ENCODE data around the gene ENC1.

ENC1 gene

DNA sequence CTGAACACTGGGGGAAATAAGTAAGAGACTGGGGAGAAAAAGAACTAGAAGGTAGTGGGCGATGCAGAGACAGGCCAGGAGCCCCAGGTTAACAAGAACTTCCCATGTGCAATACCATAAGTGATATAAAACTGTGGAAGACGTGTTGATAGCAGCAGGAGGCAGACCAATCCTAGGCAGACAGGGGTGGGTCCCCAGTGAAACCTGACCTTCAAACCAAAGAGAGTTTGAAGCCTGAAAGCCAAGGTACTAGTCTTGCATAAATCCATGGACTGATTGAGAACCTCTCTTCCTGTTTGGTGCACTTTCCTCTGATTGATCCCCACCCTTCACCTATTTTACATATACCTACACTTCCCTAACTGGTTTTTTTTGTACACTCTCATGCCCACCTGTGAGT lies 29.3 kb upstream of the ENC1 start:
- Histone ChIP-seq H4K8ac (ENCODE audit: low read depth, low read length) (no peak overlapping the region), H3K4me2 (ENCODE audit: low read length) (no peak overlapping the region), H3K79me1 (ENCODE audit: low read length) (no peaks in the 10 kb centered on the region), H2BK5ac (ENCODE audit: low read depth, low read length, poor library complexity) (no peak overlapping the region), H2AFZ (ENCODE audit: insufficient read depth, low read length, poor library complexity) (no peak overlapping the region), H3K36me3 (ENCODE audit: control insufficient read depth in 1 of 2, insufficient read depth in 2 of 2, low read length in 2 of 2) (no peaks in the 10 kb centered on the region), H3K9me3 (ENCODE audit: insufficient read depth, low read depth, low read length) (no peaks in the 10 kb centered on the region), H3K18ac (ENCODE audit: low read length) (no peak overlapping the region), H3K27me3 (ENCODE audit: insufficient read depth, low read length) (no peaks in the 10 kb centered on the region), H2BK12ac (ENCODE audit: low read length) (no peak overlapping the region), H3K4me1 (ENCODE audit: control insufficient read depth in 1 of 2, insufficient read depth in 2 of 2, low read length in 2 of 2) (no peaks in the 10 kb centered on the region), H3K9ac (ENCODE audit: low read length) (no peak overlapping the region), H2AK5ac (ENCODE audit: low read length) (no peak overlapping the region), H3K4me3 (ENCODE audit: low read depth, low read length) (no peak overlapping the region), H4K12ac (ENCODE audit: low read depth, low read length) (no peak overlapping the region), H3K79me2 (ENCODE audit: control insufficient read depth, insufficient read depth, low read length, poor library complexity) (no peaks in the 10 kb centered on the region), H3K27ac (ENCODE audit: low read depth, low read length) (no peak overlapping the region), H3K14ac (ENCODE audit: low read length) (no peak overlapping the region), H4K91ac (ENCODE audit: low read depth, low read length) (no peak overlapping the region), H3K23ac (ENCODE audit: low read length) (no peak overlapping the region), H3K4ac (ENCODE audit: low read depth, low read length) (no peak overlapping the region), H2BK120ac (ENCODE audit: insufficient read depth, low read length, poor library complexity) (no peak overlapping the region)
- DNase-seq, result no peak
- WGBS (ENCODE audit: extremely low coverage, insufficient coverage, insufficient read length), result no CpG with 5 or more reads among the region's 2 CpGs

DNA sequence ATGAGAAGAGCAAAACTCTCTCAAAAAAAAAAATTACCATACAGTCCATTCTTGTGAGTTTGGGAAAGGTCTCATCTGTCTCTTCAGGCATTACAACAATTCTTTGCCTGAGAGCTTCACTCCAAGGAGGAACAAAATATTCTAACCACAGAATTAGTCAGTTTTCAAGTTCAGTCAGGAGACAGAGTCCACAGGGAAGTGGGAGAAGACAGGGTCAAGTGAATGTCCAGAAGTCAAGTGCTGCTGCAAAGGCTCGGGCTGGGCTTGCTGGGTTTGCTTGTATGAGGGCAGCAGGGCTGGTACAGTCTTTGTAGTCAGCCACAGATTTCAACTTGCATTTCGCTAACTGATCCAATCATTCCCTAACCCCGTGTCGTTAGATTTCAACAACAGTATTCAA lies 26.9 kb upstream of the ENC1 start:
- Histone ChIP-seq H4K12ac (ENCODE audit: low read depth, low read length) (no peak overlapping the region), H3K9me3 (ENCODE audit: insufficient read depth, low read depth, low read length) (no peaks in the 10 kb centered on the region), H4K8ac (ENCODE audit: low read depth, low read length) (no peak overlapping the region), H4K91ac (ENCODE audit: low read depth, low read length) (no peak overlapping the region), H3K4me3 (ENCODE audit: low read depth, low read length) (no peak overlapping the region), H3K27ac (ENCODE audit: low read depth, low read length) (no peak overlapping the region), H3K14ac (ENCODE audit: low read length) (no peak overlapping the region), H3K23ac (ENCODE audit: low read length) (no peak overlapping the region), H2BK5ac (ENCODE audit: low read depth, low read length, poor library complexity) (no peak overlapping the region), H3K4me1 (ENCODE audit: control insufficient read depth in 1 of 2, insufficient read depth in 2 of 2, low read length in 2 of 2) (no peaks in the 10 kb centered on the region), H3K4me2 (ENCODE audit: low read length) (no peak overlapping the region), H2BK12ac (ENCODE audit: low read length) (no peak overlapping the region), H3K36me3 (ENCODE audit: control insufficient read depth in 1 of 2, insufficient read depth in 2 of 2, low read length in 2 of 2) (no peaks in the 10 kb centered on the region), H2AFZ (ENCODE audit: insufficient read depth, low read length, poor library complexity) (no peak overlapping the region), H3K18ac (ENCODE audit: low read length) (no peak overlapping the region), H3K79me2 (ENCODE audit: control insufficient read depth, insufficient read depth, low read length, poor library complexity) (no peaks in the 10 kb centered on the region), H3K79me1 (ENCODE audit: low read length) (no peaks in the 10 kb centered on the region), H3K9ac (ENCODE audit: low read length) (no peak overlapping the region), H2BK120ac (ENCODE audit: insufficient read depth, low read length, poor library complexity) (no peak overlapping the region), H2AK5ac (ENCODE audit: low read length) (no peak overlapping the region), H3K27me3 (ENCODE audit: insufficient read depth, low read length) (no peaks in the 10 kb centered on the region), H3K4ac (ENCODE audit: low read depth, low read length) (no peak overlapping the region)
- no peak for DNase-seq
- no CpG with 5 or more reads among the region's 4 CpGs for WGBS (ENCODE audit: extremely low coverage, insufficient coverage, insufficient read length)

DNA sequence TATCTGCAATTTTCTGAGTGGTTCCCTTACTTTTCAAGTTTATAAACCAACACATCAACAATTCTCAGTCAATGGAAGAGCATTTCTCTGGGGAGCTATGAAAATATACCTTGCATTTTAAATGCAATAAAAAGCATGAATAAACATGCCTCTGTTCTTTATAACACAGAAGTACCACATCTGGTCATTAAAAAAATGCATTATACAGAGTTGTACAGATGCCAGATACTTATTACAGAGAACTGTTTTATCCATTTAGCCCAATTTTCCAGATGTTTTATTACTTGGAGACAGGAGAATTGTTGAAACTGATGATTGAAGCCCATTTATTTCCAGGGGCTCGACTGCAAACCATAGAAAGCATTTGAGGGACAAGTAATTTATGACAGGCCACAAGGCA lies 25.3 kb upstream of the ENC1 start:
- H3K4me3 ChIP-seq (ENCODE audit: low read depth, low read length), result no peak overlapping the region
- peaks cover 2% of the 10 kb centered on the region for H3K79me1 ChIP-seq (ENCODE audit: low read length)
- H2AFZ ChIP-seq (ENCODE audit: insufficient read depth, low read length, poor library complexity), result no peak overlapping the region
- no peak overlapping the region for H3K27ac ChIP-seq (ENCODE audit: low read depth, low read length)
- no peak overlapping the region for H3K23ac ChIP-seq (ENCODE audit: low read length)
- no peaks in the 10 kb centered on the region for H3K27me3 ChIP-seq (ENCODE audit: insufficient read depth, low read length)
- H4K12ac ChIP-seq (ENCODE audit: low read depth, low read length), result no peak overlapping the region
- H3K9ac ChIP-seq (ENCODE audit: low read length), result no peak overlapping the region
- no CpG with 5 or more reads among the region's 1 CpG for WGBS (ENCODE audit: extremely low coverage, insufficient coverage, insufficient read length)
- H3K4ac ChIP-seq (ENCODE audit: low read depth, low read length), result no peak overlapping the region
- H2BK5ac ChIP-seq (ENCODE audit: low read depth, low read length, poor library complexity), result no peak overlapping the region
- H3K4me2 ChIP-seq (ENCODE audit: low read length), result no peak overlapping the region
- H3K18ac ChIP-seq (ENCODE audit: low read length), result no peak overlapping the region
- H4K91ac ChIP-seq (ENCODE audit: low read depth, low read length), result no peak overlapping the region
- no peaks in the 10 kb centered on the region for H3K4me1 ChIP-seq (ENCODE audit: control insufficient read depth in 1 of 2, insufficient read depth in 2 of 2, low read length in 2 of 2)
- H2AK5ac ChIP-seq (ENCODE audit: low read length), result no peak overlapping the region
- H2BK120ac ChIP-seq (ENCODE audit: insufficient read depth, low read length, poor library complexity), result no peak overlapping the region
- no peak for DNase-seq
- H3K9me3 ChIP-seq (ENCODE audit: insufficient read depth, low read depth, low read length), result no peaks in the 10 kb centered on the region
- no peak overlapping the region for H3K14ac ChIP-seq (ENCODE audit: low read length)
- no peaks in the 10 kb centered on the region for H3K36me3 ChIP-seq (ENCODE audit: control insufficient read depth in 1 of 2, insufficient read depth in 2 of 2, low read length in 2 of 2)
- no peak overlapping the region for H2BK12ac ChIP-seq (ENCODE audit: low read length)
- H3K79me2 ChIP-seq (ENCODE audit: control insufficient read depth, insufficient read depth, low read length, poor library complexity), result no peaks in the 10 kb centered on the region
- H4K8ac ChIP-seq (ENCODE audit: low read depth, low read length), result no peak overlapping the region

GRCh38 chr5:74665273-74665672 lies 24.7 kb upstream of the ENC1 start:
- H3K4me1 ChIP-seq (ENCODE audit: control insufficient read depth in 1 of 2, insufficient read depth in 2 of 2, low read length in 2 of 2), result no peaks in the 10 kb centered on the region
- no peak overlapping the region for H4K12ac ChIP-seq (ENCODE audit: low read depth, low read length)
- H3K4me3 ChIP-seq (ENCODE audit: low read depth, low read length), result no peak overlapping the region
- H3K27ac ChIP-seq (ENCODE audit: low read depth, low read length), result no peak overlapping the region
- no peak overlapping the region for H4K91ac ChIP-seq (ENCODE audit: low read depth, low read length)
- H2BK120ac ChIP-seq (ENCODE audit: insufficient read depth, low read length, poor library complexity), result no peak overlapping the region
- H3K9ac ChIP-seq (ENCODE audit: low read length), result no peak overlapping the region
- H3K4me2 ChIP-seq (ENCODE audit: low read length), result no peak overlapping the region
- peaks cover 2% of the 10 kb centered on the region for H3K79me1 ChIP-seq (ENCODE audit: low read length)
- no peak overlapping the region for H3K23ac ChIP-seq (ENCODE audit: low read length)
- no peak overlapping the region for H3K18ac ChIP-seq (ENCODE audit: low read length)
- H2BK12ac ChIP-seq (ENCODE audit: low read length), result no peak overlapping the region
- no peak overlapping the region for H2AK5ac ChIP-seq (ENCODE audit: low read length)
- H3K9me3 ChIP-seq (ENCODE audit: insufficient read depth, low read depth, low read length), result no peaks in the 10 kb centered on the region
- no peak for DNase-seq
- H3K27me3 ChIP-seq (ENCODE audit: insufficient read depth, low read length), result no peaks in the 10 kb centered on the region
- H3K4ac ChIP-seq (ENCODE audit: low read depth, low read length), result no peak overlapping the region
- WGBS (ENCODE audit: extremely low coverage, insufficient coverage, insufficient read length), result no CpG with 5 or more reads among the region's 2 CpGs
- H3K79me2 ChIP-seq (ENCODE audit: control insufficient read depth, insufficient read depth, low read length, poor library complexity), result no peaks in the 10 kb centered on the region
- H3K36me3 ChIP-seq (ENCODE audit: control insufficient read depth in 1 of 2, insufficient read depth in 2 of 2, low read length in 2 of 2), result no peaks in the 10 kb centered on the region
- H3K14ac ChIP-seq (ENCODE audit: low read length), result no peak overlapping the region
- no peak overlapping the region for H2AFZ ChIP-seq (ENCODE audit: insufficient read depth, low read length, poor library complexity)
- H4K8ac ChIP-seq (ENCODE audit: low read depth, low read length), result no peak overlapping the region
- H2BK5ac ChIP-seq (ENCODE audit: low read depth, low read length, poor library complexity), result no peak overlapping the region
